ENCODE results near the gene IER2.

The IER2 gene

DNA sequence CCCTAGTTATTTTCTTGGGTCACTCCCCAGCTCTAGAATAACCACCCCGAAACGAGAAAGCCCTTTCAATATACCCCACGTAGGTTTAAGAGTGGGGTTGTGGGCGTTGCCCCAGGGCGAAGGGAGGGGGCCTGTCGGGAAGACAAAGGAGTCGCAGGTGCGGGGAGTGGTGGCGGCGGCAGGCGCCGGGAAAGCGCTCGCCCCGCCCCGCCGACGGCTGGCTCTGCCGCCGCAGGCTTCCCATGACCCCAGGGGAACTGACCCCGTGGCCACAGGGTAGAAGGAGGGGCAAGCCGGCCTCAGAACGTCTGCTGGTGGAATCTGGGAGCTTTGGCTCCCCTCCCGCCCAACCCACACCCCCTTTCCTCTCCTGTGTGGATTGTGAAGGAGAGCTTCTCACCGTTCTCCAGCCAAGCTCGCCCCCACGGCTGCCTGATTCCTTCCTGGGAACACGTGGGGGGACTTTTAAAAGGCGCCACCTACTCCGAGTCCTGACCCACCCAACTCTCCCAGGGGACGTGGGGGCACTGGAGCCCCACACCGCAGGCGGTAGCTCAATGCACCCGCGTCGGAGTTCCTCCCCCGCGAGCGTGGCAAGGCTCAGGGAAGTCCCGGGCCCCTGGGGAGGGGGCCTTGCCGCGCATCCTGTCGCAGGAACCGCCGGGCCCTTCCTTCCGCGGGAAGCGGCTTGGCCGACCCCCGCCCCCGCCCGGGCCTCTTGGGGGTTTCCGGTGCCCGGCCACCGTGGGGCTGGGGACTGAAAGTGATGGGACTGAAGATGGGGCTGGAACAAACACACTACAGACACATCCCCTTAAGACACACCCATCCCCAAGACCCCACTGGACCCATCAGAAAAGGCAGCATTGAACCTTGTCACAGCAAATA is 5.5 kb downstream of the IER2 start:
- H3K4me3 ChIP-seq (ENCODE audit: low read depth, low read length), result peak overlapping the region; percentile 96
- TF ChIP-seq, protein P1, sequence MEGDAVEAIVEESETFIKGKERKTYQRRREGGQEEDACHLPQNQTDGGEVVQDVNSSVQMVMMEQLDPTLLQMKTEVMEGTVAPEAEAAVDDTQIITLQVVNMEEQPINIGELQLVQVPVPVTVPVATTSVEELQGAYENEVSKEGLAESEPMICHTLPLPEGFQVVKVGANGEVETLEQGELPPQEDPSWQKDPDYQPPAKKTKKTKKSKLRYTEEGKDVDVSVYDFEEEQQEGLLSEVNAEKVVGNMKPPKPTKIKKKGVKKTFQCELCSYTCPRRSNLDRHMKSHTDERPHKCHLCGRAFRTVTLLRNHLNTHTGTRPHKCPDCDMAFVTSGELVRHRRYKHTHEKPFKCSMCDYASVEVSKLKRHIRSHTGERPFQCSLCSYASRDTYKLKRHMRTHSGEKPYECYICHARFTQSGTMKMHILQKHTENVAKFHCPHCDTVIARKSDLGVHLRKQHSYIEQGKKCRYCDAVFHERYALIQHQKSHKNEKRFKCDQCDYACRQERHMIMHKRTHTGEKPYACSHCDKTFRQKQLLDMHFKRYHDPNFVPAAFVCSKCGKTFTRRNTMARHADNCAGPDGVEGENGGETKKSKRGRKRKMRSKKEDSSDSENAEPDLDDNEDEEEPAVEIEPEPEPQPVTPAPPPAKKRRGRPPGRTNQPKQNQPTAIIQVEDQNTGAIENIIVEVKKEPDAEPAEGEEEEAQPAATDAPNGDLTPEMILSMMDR (IDR thresholded peaks at IDR 0.05; ENCODE audit: insufficient read depth, low read length, missing control alignments), result no peak
- DNase-seq (ENCODE audit: low read depth, low spot score), result no peak
- ChIA-PET POLR2A (interaction anchor here (0.6 to 2.4 kb wide), 10 partner anchors 9 to 364 kb away, joined by 3 to 13 read pairs (median 4); partner anchors contain the start of genes JUNB, NACC1 and TRMT1), CTCF (interaction anchor here (1.1 to 2.5 kb wide), 5 partner anchors 8 to 190 kb away, joined by 3 to 17 read pairs (median 4); no protein-coding TSS in a partner anchor)

DNA sequence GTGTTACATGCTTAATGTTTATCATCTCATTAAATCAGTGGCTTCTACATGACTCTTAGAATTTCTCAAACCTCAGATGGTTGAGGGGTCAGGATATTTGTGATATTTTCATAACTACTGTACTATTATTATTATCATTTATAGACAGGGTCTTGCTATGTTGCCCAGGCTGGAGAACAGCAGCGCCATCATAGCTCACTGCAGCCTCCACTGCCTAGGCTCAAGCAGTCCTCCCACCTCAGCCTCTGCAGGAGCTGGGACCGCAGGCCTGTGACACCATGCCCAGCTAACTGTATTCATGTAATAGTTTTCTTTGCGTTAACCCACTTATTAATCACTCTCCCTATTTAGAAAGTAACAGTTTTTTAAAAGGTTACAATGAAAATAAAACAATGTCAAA is 9.5 kb downstream of the IER2 start:
- TF ChIP-seq, protein P1 (IDR thresholded peaks at IDR 0.05; ENCODE audit: insufficient read depth, low read length, missing control alignments), result no peak
- ChIA-PET POLR2A (no interaction called here), CTCF (no interaction called here)
- no peak overlapping the region for H3K4me3 ChIP-seq (ENCODE audit: low read depth, low read length)
- DNase-seq (ENCODE audit: low read depth, low spot score), result no peak

DNA sequence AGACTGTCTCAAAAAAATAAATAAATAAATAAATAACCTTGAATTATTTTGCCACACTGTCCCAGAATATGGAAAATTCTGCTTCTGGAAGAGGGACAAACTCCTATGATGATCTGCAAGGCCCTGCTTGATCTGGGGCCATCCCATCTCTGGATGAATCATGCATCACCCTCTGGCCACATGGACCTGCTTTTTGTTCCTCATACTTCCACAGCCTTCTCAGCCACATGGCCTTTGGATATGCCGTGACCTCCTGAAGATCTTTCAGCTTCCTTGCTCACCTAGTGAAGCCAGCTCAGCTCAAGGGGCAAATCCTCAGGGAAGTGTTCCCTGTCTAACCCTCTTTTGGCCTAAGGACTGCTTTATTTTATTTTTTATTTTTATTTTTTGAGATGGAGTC is 10.3 kb downstream of the IER2 start:
- ChIA-PET CTCF (interaction anchor here (0.9 kb wide), 1 partner anchor 10 kb away, joined by 3 read pairs; no protein-coding TSS in a partner anchor), POLR2A (no interaction called here)
- no peak overlapping the region for H3K4me3 ChIP-seq (ENCODE audit: low read depth, low read length)
- DNase-seq (ENCODE audit: low read depth, low spot score), result no peak
- TF ChIP-seq, protein P1 (IDR thresholded peaks at IDR 0.05; ENCODE audit: insufficient read depth, low read length, missing control alignments), result no peak

DNA sequence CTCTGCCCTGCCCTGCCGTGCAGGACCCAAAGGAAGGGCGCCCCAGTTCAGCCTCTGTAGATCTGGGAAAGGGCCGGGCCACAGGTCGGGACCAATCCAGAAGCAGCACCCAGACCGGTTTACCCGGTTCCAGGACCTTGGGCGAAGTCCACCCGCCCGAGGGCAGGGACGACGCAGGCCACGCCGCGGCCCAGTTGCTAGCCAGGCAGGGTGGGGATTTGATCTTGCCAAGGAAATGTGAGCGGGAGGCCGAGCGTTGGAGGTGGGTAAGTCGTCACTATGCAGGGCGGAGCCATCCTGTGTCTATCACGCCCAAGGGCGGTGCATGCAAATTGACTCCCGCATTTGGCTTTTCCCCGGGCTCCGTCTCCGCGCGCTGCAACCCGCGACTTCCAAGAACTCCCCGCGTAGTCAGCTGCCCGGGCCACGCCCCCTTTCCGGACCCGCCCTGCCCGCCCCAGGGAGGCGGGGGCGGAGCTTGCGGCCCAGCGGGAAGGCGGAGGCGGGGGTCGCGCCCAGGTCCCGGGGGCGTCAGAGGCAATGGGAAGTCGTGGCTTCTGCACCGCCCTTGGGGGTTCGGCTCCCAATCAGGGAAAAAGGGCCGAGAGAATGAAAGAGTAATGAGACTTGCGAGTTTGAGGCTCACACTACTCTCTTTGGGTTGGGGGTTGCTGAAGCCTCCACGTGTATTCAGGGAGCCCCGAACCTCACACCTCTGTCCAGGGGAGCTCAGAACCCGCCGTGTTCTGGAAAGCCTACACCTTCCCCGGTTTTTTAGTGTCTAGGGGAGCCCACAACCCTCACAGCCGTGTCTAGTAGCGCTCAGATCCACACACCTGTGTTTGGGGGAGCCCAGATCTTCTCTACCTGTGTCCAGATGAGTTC is 12.8 kb downstream of the IER2 start:
- DNase-seq (ENCODE audit: low read depth, low spot score), result peak; percentile 87
- TF ChIP-seq, protein P1 (IDR thresholded peaks at IDR 0.05; ENCODE audit: insufficient read depth, low read length, missing control alignments), result no peak
- POLR2A ChIA-PET, result interaction anchor here (0.6 to 3.3 kb wide), 7 partner anchors 9 to 1335 kb away, joined by 3 to 32 read pairs (median 5); partner anchors contain the start of genes IER2 and STX10
- peak overlapping the region; percentile 40 for H3K4me3 ChIP-seq (ENCODE audit: low read depth, low read length)
- CTCF ChIA-PET, result interaction anchor here (1.0 to 4.1 kb wide), 9 partner anchors 8 to 197 kb away, joined by 3 to 19 read pairs (median 5); no protein-coding TSS in a partner anchor

DNA sequence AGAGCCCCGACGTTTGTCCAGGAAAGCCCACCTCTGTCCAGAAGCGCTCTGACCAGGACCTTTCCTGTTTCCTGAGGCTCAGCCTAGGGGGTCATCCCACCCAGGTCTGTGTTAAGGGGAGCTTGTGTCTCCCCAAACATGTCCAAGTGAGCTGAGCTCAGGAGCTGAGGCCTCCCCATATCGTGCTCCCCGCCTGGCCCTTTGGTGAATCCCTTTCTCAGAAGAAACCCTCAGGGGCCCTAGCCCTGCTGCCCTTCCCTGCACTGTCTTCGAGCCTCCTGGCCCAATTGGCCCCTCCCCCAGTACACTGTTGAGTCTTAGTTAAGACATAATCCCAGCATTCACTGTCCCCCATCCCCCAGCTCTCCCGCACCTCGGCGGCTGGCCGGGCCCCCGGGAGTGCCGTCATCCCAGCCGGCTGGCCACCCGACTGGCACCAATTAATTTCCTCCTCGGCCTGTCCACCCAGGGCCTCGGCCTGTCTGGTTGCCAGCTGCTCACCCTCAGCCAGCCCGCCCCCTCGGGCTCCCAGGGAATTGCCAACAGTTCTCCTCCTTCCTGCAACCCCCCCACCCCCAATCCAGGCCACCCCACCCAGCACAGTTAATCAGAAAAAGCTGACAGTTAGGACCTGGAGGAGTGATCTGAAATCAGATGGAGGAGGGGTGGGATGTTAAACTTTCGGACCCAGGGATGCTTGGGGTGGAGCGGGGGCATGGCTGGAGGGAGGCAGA is 13.6 kb downstream of the IER2 start:
- TF ChIP-seq, protein P1 (IDR thresholded peaks at IDR 0.05; ENCODE audit: insufficient read depth, low read length, missing control alignments), result no peak
- POLR2A ChIA-PET, result interaction anchor here (0.6 to 3.3 kb wide), 10 partner anchors 8 to 1334 kb away, joined by 3 to 32 read pairs (median 5); partner anchors contain the start of genes IER2 and STX10
- CTCF ChIA-PET, result interaction anchor here (0.6 to 4.1 kb wide), 8 partner anchors 8 to 198 kb away, joined by 4 to 19 read pairs (median 5); no protein-coding TSS in a partner anchor
- DNase-seq (ENCODE audit: low read depth, low spot score), result no peak
- peak overlapping the region; percentile 38 for H3K4me3 ChIP-seq (ENCODE audit: low read depth, low read length)

Measured in AG04449 (cell line).